Spleen (tissue), 11 donors: ENCODE measurements around the gene DNAAF1. TPM values are rescaled to one million over a fixed set of nuclear protein-coding genes. Genes with fewer than 3 reads are reported as not detected.
"Not testable (repeated sequence)": the region's sequence is repeated elsewhere in the genome, so short reads cannot be mapped to it uniquely, and the experiment has no call there.

Experiments used
- DNase-seq: peaks from one replicate; pipeline ENCODE4 v3.0.0-alpha.2; 2020
- H3K27ac ChIP-seq, 8 donors: fragments of 200-600 bp; sonication (generic) in 7 of 8; 1 replicate in 4 of 8; 2 replicates in 4 of 8; pipeline versions ENCODE4 v1.5.0 to v1.8.0; 2016 to 2021; ENCODE audit warnings: inconsistent platforms in 4 of 8, mild to moderate bottlenecking in 4 of 8, moderate library complexity in 1 of 8
- H3K27me3 ChIP-seq, 7 donors: fragments of 200-600 bp; sonication (generic) in 6 of 7; replicated peaks in 1 of 7; 1 replicate in 4 of 7; 2 replicates in 3 of 7; pipeline versions ENCODE4 v1.5.0 to v1.8.0; 2016 to 2021; ENCODE audit warnings: inconsistent platforms in 3 of 7, mild to moderate bottlenecking in 1 of 7
- H3K36me3 ChIP-seq, 6 donors: fragments of 200-600 bp; sonication (generic) in 5 of 6; 1 replicate in 4 of 6; 2 replicates in 2 of 6; pipeline versions ENCODE4 v1.5.0 to v1.8.0; 2016 to 2021; ENCODE audit warnings: inconsistent platforms in 2 of 6
- H3K4me1 ChIP-seq, 6 donors: fragments of 200-600 bp; sonication (generic) in 5 of 6; 1 replicate in 3 of 6; 2 replicates in 3 of 6; pipeline versions ENCODE4 v1.5.0 to v1.8.0; 2016 to 2021; ENCODE audit warnings: inconsistent platforms in 3 of 6
- H3K4me3 ChIP-seq, 8 donors: fragments of 200-600 bp; sonication (generic) in 7 of 8; 1 replicate in 4 of 8; 2 replicates in 4 of 8; pipeline versions ENCODE4 v1.5.0 to v1.8.0; 2016 to 2021; ENCODE audit warnings: inconsistent platforms in 4 of 8, mild to moderate bottlenecking in 4 of 8, moderate library complexity in 2 of 8
- H3K9me3 ChIP-seq, 8 donors: fragments of 200-600 bp; sonication (generic) in 7 of 8; 1 replicate in 4 of 8; 2 replicates in 4 of 8; pipeline versions ENCODE4 v1.5.0 to v1.8.0; 2016 to 2021; ENCODE audit warnings: inconsistent platforms in 4 of 8
- POLR2A ChIP-seq, 3 donors: fragments of 450-650 bp; IDR thresholded peaks; one replicate each; pipeline ENCODE4 v1.5.1; 2017; ENCODE audit warnings: antibody characterized with exemption in 3 of 3, mild to moderate bottlenecking in 1 of 3
- POLR2AphosphoS5 ChIP-seq, 3 donors: sonication (generic); formaldehyde crosslinking; IDR thresholded peaks; one replicate each; pipeline ENCODE4 v1.5.1; 2017; ENCODE audit warnings: antibody characterized with exemption in 3 of 3
- WGBS, 5 donors: extraction: QIAGEN DNeasy Blood & Tissue Kit in 3 of 5; methylation state at CpG; one replicate each; pipeline versions ENCODE4 v1.1.5 to v1.1.7; 2013 to 2018; 5-methylcytosine and 5-hydroxymethylcytosine counted together
- intact Hi-C: fragments of 100-400 bp; cut with DNase I; formaldehyde crosslinking; loops from one replicate; pipeline ENCODE4 v1.15.0; 2023; ENCODE audit warnings: low total_unique reads
- polyA plus RNA-seq, 3 donors: library from polyadenylated mRNA; stranded (reverse); fragments of 200-250 nt; gene quantifications; one replicate each; pipeline ENCODE4 v1.2.1, GENCODE V29; 2013
- total RNA-seq, 7 donors: library from RNA; depleted of rRNA in 3 of 7; stranded (reverse); fragments of >200 nt in 3 of 7; fragmentation: NEBNext Ultra II Directional in 4 of 7; extraction: Animal tissue kit (Norgen Biotek cat#: 25700) in 4 of 7; gene quantifications; one replicate each; pipeline versions ENCODE4 v1.1.0 to v1.2.1, GENCODE V29; 2016 to 2021
- TF ChIP-seq, protein P1 (sequence below), 11 experiments: fragments of 200-600 bp in 7 of 11; fragments of 450-650 bp in 4 of 11; sonication (generic) in 4 of 11; IDR thresholded peaks in 8 of 11; conservative IDR thresholded peaks in 3 of 11; 1 replicate in 7 of 11; 2 replicates in 4 of 11; pipeline versions ENCODE4 v1.4.0 to v1.8.0; 2016 to 2021; ENCODE audit warnings: antibody characterized with exemption in 11 of 11, inconsistent platforms in 4 of 11, mild to moderate bottlenecking in 1 of 11
- donor health status: healthy with polysubstance abuse.
- donor health status: DM: no; HTN: no; CAD: no; lungs with moderate emphysema.
- donor health status: DM: no; HTN: no; CAD: no.
- donor health status: Bipolar disorder and iron deficiency.
- donor health status: healthy.
- donor health status: DM: no; HTN: no; CAD: no.
- donor health status: DM: yes; HTN: yes; CAD: no.

Gene DNAAF1
- total and polyA plus RNA-seq, 10 donors: 0.20 to 4.3 (median 1.3) TPM; not detected in 1

DNA sequence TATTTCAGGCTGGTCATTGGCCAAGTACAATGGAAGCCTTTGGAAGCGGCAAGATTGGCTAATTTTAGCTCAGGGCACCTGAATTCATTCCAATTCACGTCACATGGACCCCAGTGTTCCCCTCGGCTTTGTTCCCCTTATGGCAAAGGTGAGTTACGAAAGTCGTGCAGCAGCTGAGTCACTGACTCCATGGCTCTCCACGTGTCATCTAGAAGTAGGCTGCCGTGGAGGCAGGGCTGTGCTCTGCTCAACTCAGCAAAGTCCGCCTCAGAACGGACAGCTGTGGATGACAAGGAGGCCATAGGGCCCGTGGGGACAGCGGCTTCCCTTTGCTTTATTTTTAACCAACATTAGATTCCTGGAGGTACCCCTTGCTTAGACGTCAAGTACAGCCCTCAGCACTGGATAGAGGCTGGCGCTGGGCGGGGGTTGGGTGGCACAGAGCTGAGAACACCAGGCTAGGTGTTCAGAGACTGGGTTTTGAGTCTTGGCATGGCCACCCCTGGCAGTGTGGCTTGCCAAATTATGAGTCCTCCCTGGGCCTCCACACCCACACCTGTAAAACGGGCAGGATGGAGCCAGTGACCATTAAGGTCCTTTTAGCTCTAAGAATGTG is 69.5 kb downstream of the DNAAF1 start:
- H3K27me3 ChIP-seq: no peaks in the 10 kb centered on the region
- no peak overlapping the region for H3K27ac ChIP-seq
- no peak overlapping the region for H3K4me3 ChIP-seq
- WGBS, 5 donors: 72 to 86% (median 80%) methylated on average over 14 to 15 of the region's 15 CpGs
- H3K36me3 ChIP-seq: no peaks in the 10 kb centered on the region
- DNase-seq: no peak
- no peaks in the 10 kb centered on the region for H3K9me3 ChIP-seq
- TF ChIP-seq POLR2A (IDR thresholded peaks at IDR 0.05) (no peak), POLR2AphosphoS5 (IDR thresholded peaks at IDR 0.05) (no peak)
- TF ChIP-seq, protein P1, sequence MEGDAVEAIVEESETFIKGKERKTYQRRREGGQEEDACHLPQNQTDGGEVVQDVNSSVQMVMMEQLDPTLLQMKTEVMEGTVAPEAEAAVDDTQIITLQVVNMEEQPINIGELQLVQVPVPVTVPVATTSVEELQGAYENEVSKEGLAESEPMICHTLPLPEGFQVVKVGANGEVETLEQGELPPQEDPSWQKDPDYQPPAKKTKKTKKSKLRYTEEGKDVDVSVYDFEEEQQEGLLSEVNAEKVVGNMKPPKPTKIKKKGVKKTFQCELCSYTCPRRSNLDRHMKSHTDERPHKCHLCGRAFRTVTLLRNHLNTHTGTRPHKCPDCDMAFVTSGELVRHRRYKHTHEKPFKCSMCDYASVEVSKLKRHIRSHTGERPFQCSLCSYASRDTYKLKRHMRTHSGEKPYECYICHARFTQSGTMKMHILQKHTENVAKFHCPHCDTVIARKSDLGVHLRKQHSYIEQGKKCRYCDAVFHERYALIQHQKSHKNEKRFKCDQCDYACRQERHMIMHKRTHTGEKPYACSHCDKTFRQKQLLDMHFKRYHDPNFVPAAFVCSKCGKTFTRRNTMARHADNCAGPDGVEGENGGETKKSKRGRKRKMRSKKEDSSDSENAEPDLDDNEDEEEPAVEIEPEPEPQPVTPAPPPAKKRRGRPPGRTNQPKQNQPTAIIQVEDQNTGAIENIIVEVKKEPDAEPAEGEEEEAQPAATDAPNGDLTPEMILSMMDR (IDR thresholded peaks at IDR 0.05 in 8 of 11, conservative IDR thresholded peaks at IDR 0.05 in 3 of 11): no peak
- intact Hi-C loops: no loop called here
- no peaks in the 10 kb centered on the region for H3K4me1 ChIP-seq

DNA sequence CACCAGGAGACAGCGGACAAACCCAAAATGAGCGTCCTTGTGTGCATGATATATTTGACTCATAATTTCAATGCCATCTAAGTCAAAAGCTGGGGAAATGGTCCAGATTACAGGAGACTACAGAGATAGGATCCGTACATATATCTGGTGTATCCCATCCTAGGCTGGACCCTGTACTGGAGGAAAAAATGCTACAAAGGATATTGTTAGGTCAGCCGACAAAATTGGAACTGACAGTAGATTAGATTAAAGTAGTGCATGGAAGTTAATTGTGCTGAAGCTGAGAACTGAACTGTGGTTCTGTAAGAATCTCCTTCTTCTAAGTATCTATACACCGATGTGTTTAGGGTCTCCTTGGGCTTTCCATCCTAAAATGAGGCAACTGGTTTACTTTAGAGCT is 70.4 kb downstream of the DNAAF1 start:
- DNase-seq: no peak
- WGBS, 5 donors: 87 to 92% (median 88%) methylated on average over 5 of the region's 5 CpGs
- no peaks in the 10 kb centered on the region for H3K4me1 ChIP-seq
- no peaks in the 10 kb centered on the region for H3K9me3 ChIP-seq
- H3K4me3 ChIP-seq: no peak overlapping the region
- H3K36me3 ChIP-seq: no peaks in the 10 kb centered on the region
- TF ChIP-seq POLR2A (IDR thresholded peaks at IDR 0.05): no peak
- TF ChIP-seq, protein P1 (IDR thresholded peaks at IDR 0.05 in 8 of 11, conservative IDR thresholded peaks at IDR 0.05 in 3 of 11): no peak
- no peak for TF ChIP-seq POLR2AphosphoS5 (IDR thresholded peaks at IDR 0.05)
- H3K27me3 ChIP-seq: no peaks in the 10 kb centered on the region
- intact Hi-C loops: no loop called here
- no peak overlapping the region for H3K27ac ChIP-seq

DNA sequence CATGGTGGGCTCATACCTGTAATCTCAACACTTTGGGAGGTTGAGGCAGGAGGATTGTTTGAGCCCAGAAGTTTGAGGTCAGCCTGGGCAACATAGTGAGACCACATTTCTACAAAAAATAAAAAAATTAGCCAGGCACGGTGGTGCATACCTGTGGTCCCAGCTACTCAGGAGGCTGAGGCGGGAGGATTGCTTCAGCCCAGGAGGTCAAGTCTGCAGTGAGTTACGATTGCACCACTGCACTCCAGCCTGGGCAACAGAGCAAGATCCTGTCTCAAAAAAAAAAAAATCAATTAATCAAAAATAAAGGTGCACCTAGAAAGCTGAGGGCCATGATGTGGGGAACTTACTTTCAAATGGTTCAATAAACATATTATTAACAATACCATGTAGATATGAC is 71.0 kb downstream of the DNAAF1 start:
- 84 to 96% (median 91%) methylated on average over 3 of the region's 3 CpGs for WGBS, 5 donors
- H3K4me1 ChIP-seq, H3K4me3 ChIP-seq, H3K36me3 ChIP-seq, intact Hi-C loops, H3K9me3 ChIP-seq, H3K27me3 ChIP-seq, DNase-seq, H3K27ac ChIP-seq: not testable (repeated sequence)

DNA sequence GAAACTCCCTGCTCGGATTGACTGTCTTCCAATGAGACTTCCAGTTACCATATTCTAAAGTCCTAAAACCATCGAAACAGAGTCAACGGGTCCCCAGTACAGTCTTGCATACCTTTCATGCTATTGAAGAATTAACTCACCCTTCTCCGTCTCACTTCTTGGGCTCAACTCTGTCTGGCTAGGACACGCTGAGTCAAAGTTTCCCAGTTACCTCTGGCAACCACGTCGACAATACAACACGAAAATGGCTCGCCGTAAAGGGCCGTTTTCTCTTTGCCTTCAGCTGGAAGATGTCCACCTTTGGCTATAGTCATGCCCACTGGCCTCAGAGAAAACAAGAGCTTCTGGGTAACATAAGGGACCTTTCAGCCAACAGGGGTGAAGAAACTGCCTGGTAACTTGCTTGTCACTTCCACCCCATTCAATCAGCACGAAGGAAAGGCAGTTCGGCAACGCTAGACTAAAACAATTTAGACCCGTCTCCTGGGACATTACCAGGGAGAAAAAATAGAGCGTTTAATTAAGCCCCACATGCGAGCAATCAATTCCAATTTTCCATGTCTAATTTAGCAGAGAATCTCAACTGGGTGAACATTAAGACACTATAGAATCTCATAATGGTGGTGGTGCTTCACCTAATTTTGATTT is 73.2 kb downstream of the DNAAF1 start:
- TF ChIP-seq POLR2A (IDR thresholded peaks at IDR 0.05): no peak
- no peak for TF ChIP-seq POLR2AphosphoS5 (IDR thresholded peaks at IDR 0.05)
- TF ChIP-seq, protein P1 (IDR thresholded peaks at IDR 0.05 in 8 of 11, conservative IDR thresholded peaks at IDR 0.05 in 3 of 11): no peak
- Histone ChIP-seq H3K27me3 (peaks cover 0 to 5% (median 0%) of the 10 kb centered on the region in 7 donors), H3K9me3 (no peaks in the 10 kb centered on the region), H3K4me1 (no peaks in the 10 kb centered on the region), H3K4me3 (no peak overlapping the region), H3K36me3 (no peaks in the 10 kb centered on the region), H3K27ac (no peak overlapping the region)
- 82 to 91% (median 86%) methylated on average over 17 of the region's 17 CpGs for WGBS, 5 donors
- no peak for DNase-seq
- intact Hi-C loops: no loop called here
